ENCODE measurements around the gene LHFPL6. TPM values are rescaled to one million over a fixed set of nuclear protein-coding genes. Genes with fewer than 3 reads are reported as not detected.

LHFPL6 gene
- total RNA-seq, 2 donors from 2014 or later: 99.0 to 115 TPM

GRCh38 chr13:39414339-39414738, 188.7 kb downstream of the LHFPL6 start:
- H3K4me1 ChIP-seq (ENCODE audit: control insufficient read depth in 1 of 2, low read depth in 2 of 2): peaks cover 37 to 75% of the 10 kb centered on the region in 2 donors
- no peaks in the 10 kb centered on the region for H3K9me3 ChIP-seq
- DNase-seq (ENCODE audit: low spot score): no peak
- no peak for ATAC-seq (ENCODE audit: insufficient number of reproducible peaks, low FRiP score, low read depth)
- H3K36me3 ChIP-seq: no peaks in the 10 kb centered on the region
- H3K27ac ChIP-seq: peak overlapping the region; percentile 45 to 51
- H3K4me3 ChIP-seq: no peak overlapping the region
- no peak for TF ChIP-seq CTCF (IDR thresholded peaks at IDR 0.05)
- H3K27me3 ChIP-seq (replicated peaks; ENCODE audit: insufficient read depth): no peaks in the 10 kb centered on the region

- no peak for DNase-seq (ENCODE audit: low spot score)
- Histone ChIP-seq H3K36me3 (no peaks in the 10 kb centered on the region), H3K27ac (no peak overlapping the region), H3K4me1 (ENCODE audit: control insufficient read depth in 1 of 2, low read depth in 2 of 2) (peaks cover 17 to 77% of the 10 kb centered on the region in 2 donors), H3K9me3 (no peaks in the 10 kb centered on the region), H3K27me3 (replicated peaks; ENCODE audit: insufficient read depth) (no peaks in the 10 kb centered on the region), H3K4me3 (no peak overlapping the region)
- no peak for ATAC-seq (ENCODE audit: insufficient number of reproducible peaks, low FRiP score, low read depth)
- TF ChIP-seq CTCF (IDR thresholded peaks at IDR 0.05): no peak
These were observed 191.5 kb downstream of the LHFPL6 start for GRCh38 chr13:39411511-39411910.

GRCh38 chr13:39410964-39411363, 192.0 kb downstream of the LHFPL6 start:
- Histone ChIP-seq H3K27me3 (replicated peaks; ENCODE audit: insufficient read depth) (no peaks in the 10 kb centered on the region), H3K36me3 (no peaks in the 10 kb centered on the region), H3K4me3 (no peak overlapping the region), H3K4me1 (ENCODE audit: control insufficient read depth in 1 of 2, low read depth in 2 of 2) (peaks cover 15 to 72% of the 10 kb centered on the region in 2 donors), H3K27ac (no peak overlapping the region), H3K9me3 (no peaks in the 10 kb centered on the region)
- no peak for ATAC-seq (ENCODE audit: insufficient number of reproducible peaks, low FRiP score, low read depth)
- TF ChIP-seq CTCF (IDR thresholded peaks at IDR 0.05): no peak
- no peak for DNase-seq (ENCODE audit: low spot score)

DNA sequence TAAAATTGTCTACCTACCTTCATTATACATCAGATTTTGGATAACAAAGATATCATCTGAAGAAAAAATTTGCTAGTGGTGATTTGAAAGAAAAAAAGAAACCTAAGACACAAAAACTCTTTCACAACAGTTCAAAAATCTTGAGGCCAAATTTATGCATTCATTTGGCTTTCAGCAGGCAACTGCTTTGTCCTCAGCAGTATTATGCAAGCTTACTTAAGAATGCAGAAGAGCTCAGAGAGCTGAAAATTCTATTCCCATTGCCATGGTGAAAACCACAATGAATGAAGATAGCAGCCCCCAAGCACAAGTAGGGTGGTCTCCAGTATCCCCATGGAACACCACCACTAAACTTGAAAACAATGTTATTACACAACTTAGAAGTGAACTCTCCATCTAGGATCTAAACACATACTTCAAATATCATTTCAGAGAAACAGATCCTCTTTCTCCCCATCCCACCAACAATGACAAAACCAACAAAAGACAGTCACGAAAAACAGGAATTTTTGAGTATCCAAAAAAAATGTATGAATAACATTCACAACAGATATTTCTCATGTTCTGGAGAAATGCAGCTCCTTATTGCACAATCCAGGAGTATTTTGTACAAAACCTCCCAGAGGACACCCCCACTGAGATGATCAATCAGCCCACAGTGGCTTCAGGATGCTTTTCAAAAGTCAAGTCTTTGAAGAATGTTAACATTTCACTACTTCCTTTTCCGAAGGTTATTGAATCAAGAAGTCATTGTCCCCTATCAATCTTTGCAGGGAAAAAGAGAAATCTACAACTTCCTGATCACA, 192.7 kb downstream of the LHFPL6 start:
- TF ChIP-seq CTCF (IDR thresholded peaks at IDR 0.05): no peak
- no peaks in the 10 kb centered on the region for H3K27me3 ChIP-seq (replicated peaks; ENCODE audit: insufficient read depth)
- no peaks in the 10 kb centered on the region for H3K9me3 ChIP-seq
- ATAC-seq (ENCODE audit: insufficient number of reproducible peaks, low FRiP score, low read depth) (no peak), DNase-seq (ENCODE audit: low spot score) (no peak)
- H3K36me3 ChIP-seq: no peaks in the 10 kb centered on the region
- H3K4me1 ChIP-seq (ENCODE audit: control insufficient read depth in 1 of 2, low read depth in 2 of 2): peaks cover 15 to 65% of the 10 kb centered on the region in 2 donors
- no peak overlapping the region for H3K4me3 ChIP-seq
- no peak overlapping the region for H3K27ac ChIP-seq

GRCh38 chr13:39408512-39408911, 194.5 kb downstream of the LHFPL6 start:
- peaks cover 10 to 51% of the 10 kb centered on the region in 2 donors for H3K4me1 ChIP-seq (ENCODE audit: control insufficient read depth in 1 of 2, low read depth in 2 of 2)
- no peak for TF ChIP-seq CTCF (IDR thresholded peaks at IDR 0.05)

More at GRCh38 chr13:39408512-39408911, 194.5 kb downstream of the LHFPL6 start:
- H3K9me3 ChIP-seq: no peaks in the 10 kb centered on the region
- H3K36me3 ChIP-seq: no peaks in the 10 kb centered on the region
- no peak overlapping the region for H3K27ac ChIP-seq
- no peak overlapping the region for H3K4me3 ChIP-seq
- no peak for ATAC-seq (ENCODE audit: insufficient number of reproducible peaks, low FRiP score, low read depth)
- no peaks in the 10 kb centered on the region for H3K27me3 ChIP-seq (replicated peaks; ENCODE audit: insufficient read depth)
- no peak for DNase-seq (ENCODE audit: low spot score)
